Activated naive CD4-positive, alpha-beta T cell treated with anti-CD3 and anti-CD28 coated beads, Interleukin-2, amount 50 U/mL, for 16 hours (primary cell): ENCODE data around the gene RHAG.

ENCODE experiments used
- DNase-seq: peaks from one replicate; pipeline ENCODE4 v3.0.0-alpha.2; 2020

The RHAG gene

DNA sequence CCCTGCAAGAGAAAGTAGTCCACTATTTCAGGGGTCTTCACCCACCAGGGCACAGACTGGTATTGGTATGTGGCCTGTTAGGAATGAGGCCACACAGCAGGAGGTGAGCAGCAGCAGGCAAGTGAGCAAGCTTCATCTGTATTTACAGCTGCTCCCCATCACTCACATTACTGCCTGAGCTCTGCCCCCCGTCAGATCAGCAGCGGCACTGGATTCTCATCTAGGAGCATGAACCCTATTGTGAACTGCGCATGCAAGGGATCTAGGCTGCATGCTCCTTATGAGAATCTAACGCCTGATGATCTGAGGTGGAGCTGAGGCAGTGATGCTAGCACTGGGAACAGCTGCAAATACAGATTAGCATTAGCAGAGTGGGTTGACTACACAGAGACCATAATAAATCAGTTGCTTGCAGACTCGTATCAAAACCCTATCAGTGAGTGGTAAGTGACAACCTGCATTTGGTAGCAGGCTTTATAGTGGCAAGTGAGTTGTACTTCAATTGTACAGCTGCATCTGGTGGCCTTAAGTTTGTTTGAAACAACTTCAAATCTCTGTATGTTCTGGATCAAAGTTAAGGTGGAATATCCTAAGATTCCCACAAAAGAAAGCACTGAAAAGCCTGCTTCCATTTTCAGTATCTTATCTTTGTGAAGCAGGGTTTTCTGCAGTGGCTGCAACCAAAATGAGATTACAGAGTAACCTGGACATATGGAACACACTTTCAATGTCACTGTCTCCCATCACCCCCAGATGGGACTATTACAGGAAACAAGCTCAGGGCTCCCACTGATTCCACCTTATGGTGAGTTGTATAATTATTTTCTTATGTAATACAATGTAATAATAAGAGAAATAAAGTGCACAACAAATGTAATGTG is 73.4 kb downstream of the RHAG start:
- DNase-seq = no peak

DNA sequence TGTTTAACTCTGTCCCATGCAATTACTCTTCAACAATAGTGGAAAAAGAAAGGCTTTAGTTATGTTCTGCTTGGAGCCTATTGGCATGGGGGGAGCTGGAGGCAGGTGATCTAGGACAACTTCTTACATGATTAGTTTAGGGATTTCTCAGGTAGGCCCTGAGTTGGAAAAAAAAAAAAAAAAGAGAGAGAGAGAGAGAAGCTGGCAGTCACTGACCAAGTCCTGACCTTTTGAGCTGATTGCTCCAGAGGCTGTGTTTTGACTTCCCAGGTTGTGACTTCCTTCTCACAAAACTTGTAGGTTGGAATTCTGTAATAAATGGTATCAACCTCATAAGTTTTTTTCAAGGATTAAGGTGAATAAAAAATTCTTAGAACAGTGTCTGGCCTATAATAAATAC is 78.4 kb downstream of the RHAG start:
- no peak for DNase-seq

DNA sequence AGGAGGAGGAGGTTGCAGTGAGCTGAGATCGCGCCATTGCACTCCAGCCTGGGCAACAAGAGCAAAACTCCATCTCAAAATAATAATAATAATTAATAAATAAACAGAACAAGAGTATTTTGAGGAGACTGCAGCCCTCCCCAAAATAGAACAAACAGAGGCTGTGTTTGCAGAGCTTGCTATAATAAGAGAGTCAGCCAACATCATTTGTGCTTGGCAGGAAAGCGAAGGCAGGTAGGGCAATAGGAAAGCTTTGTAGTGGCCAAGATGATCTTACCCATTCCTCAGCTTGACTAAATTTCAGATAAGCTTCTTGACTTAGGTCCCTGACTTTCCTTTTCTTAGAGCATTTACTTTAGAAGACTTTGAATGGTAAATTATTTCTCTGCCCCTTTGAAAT is 79.5 kb downstream of the RHAG start:
- DNase-seq = no peak

DNA sequence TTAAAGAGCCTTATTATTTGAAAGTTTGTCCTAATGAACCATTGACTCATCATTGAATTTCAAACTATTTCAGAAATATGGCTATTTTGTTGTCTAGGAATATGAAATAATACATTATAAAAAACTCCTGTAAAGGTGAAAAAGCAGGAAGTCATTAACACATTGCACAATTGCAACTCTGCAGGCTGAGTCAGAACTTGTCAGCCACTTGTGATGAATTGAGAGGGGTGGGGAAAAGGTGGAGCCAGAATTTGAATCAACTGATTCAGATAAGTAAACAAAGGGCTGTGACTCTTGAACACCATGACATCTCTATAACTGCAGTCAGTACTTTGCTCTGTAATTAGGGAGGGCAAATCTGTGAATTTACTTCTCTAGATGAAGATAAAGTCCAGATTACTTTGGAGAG is 80.2 kb downstream of the RHAG start:
- no peak for DNase-seq

DNA sequence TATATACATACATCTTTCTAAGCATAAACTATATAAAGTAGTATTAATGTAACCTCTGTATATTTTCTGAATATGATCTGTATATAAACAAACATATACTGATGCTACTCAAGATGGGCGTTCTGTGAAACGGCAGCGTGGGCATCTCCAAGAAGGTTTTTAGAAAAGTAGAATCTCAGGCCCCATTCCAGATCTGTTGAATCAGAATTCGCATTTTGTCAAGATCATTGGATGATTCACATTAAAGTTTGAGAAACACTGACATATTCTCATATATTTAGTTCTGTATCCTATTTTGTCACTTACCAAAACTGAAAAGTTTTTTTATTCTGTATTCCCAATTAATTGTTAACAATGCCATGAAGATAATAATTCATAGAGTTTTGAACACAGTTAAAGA is 80.7 kb downstream of the RHAG start:
- no peak for DNase-seq
